Adipose tissue (tissue), 3 donors: ENCODE measurements around the gene AOX1. TPM values are rescaled to one million over a fixed set of nuclear protein-coding genes. Genes with fewer than 3 reads are reported as not detected.
"Not testable (repeated sequence)": the region's sequence is repeated elsewhere in the genome, so short reads cannot be mapped to it uniquely, and the experiment has no call there.

Source experiments
- H3K27ac ChIP-seq: one replicate; pipeline ENCODE4 v1.5.1; 2013; ENCODE audit warnings: low read depth, low read length
- WGBS, 3 donors: extraction: QIAGEN DNeasy Blood & Tissue Kit; methylation state at CpG; one replicate each; pipeline ENCODE4 v1.1.7; 2013; 5-methylcytosine and 5-hydroxymethylcytosine counted together
- polyA plus RNA-seq, 3 donors: library from polyadenylated mRNA; stranded (reverse); fragments of 200-250 nt; gene quantifications; one replicate each; pipeline ENCODE4 v1.2.3, GENCODE V29; 2013
- donor health status: healthy with polysubstance abuse.
- donor health status: Bipolar disorder and iron deficiency.
- donor health status: healthy.

The AOX1 gene
- polyA plus RNA-seq, 3 donors: 85.6 to 181 (median 90.9) TPM

- 91 to 96% (median 92%) methylated on average over 5 of the region's 5 CpGs for WGBS, 3 donors
- H3K27ac ChIP-seq: no peak overlapping the region
These were observed 93.7 kb downstream of the AOX1 start for GRCh38 chr2:200679535-200679934.

- H3K27ac ChIP-seq: no peak overlapping the region
- WGBS, 3 donors: 58 to 75% (median 65%) methylated on average over 2 of the region's 2 CpGs
These were observed 95.9 kb downstream of the AOX1 start for GRCh38 chr2:200681697-200682096.

- not testable (repeated sequence) for H3K27ac ChIP-seq
- whole genome bisulfite sequencing, 3 donors: 78 to 81% (median 80%) methylated on average over 3 of the region's 5 CpGs
These were observed 96.6 kb downstream of the AOX1 start for GRCh38 chr2:200682407-200682806.

- H3K27ac ChIP-seq: no peak overlapping the region
- WGBS, 3 donors: 54 to 79% (median 68%) methylated on average over 2 of the region's 2 CpGs
These were observed 102.4 kb downstream of the AOX1 start for GRCh38 chr2:200687922-200688920.

- 64 to 87% (median 65%) methylated on average over 3 of the region's 3 CpGs for WGBS, 3 donors
These were observed 103.3 kb downstream of the AOX1 start for GRCh38 chr2:200689115-200689514.

GRCh38 chr2:200693836-200694470, 108.1 kb downstream of the AOX1 start:
- 83 to 94% (median 84%) methylated on average over 4 of the region's 4 CpGs for WGBS, 3 donors

More at GRCh38 chr2:200689115-200689514, 103.3 kb downstream of the AOX1 start:
- H3K27ac ChIP-seq: no peak overlapping the region

GRCh38 chr2:200695191-200695590, 109.4 kb downstream of the AOX1 start:
- no peak overlapping the region for H3K27ac ChIP-seq
- 28 to 69% (median 47%) methylated on average over 4 of the region's 4 CpGs for WGBS, 3 donors

More at GRCh38 chr2:200693836-200694470, 108.1 kb downstream of the AOX1 start:
- H3K27ac ChIP-seq: no peak overlapping the region

- WGBS, 3 donors: 59 to 88% (median 62%) methylated on average over 6 of the region's 6 CpGs
- no peak overlapping the region for H3K27ac ChIP-seq
These were observed 109.8 kb downstream of the AOX1 start for GRCh38 chr2:200695601-200696000.

- 37 to 57% (median 42%) methylated on average over 2 of the region's 2 CpGs for WGBS, 3 donors
- no peak overlapping the region for H3K27ac ChIP-seq
These were observed 112.4 kb downstream of the AOX1 start for GRCh38 chr2:200698217-200698616.

GRCh38 chr2:200699310-200699709, 113.5 kb downstream of the AOX1 start:
- H3K27ac ChIP-seq: no peak overlapping the region
- WGBS, 3 donors: 2 to 41% (median 31%) methylated on average over 1 of the region's 1 CpG

- H3K27ac ChIP-seq: no peak overlapping the region
- WGBS, 3 donors: 61 to 84% (median 70%) methylated on average over 2 of the region's 2 CpGs
These were observed 115.0 kb downstream of the AOX1 start for GRCh38 chr2:200700856-200701255.

GRCh38 chr2:200702044-200702443, 116.2 kb downstream of the AOX1 start:
- WGBS, 3 donors: 71 to 84% (median 81%) methylated on average over 1 of the region's 1 CpG
- no peak overlapping the region for H3K27ac ChIP-seq

GRCh38 chr2:200702646-200703118, 116.9 kb downstream of the AOX1 start:
- WGBS, 3 donors: 74 to 83% (median 80%) methylated on average over 4 of the region's 4 CpGs

GRCh38 chr2:200703127-200703925, 117.5 kb downstream of the AOX1 start:
- WGBS, 3 donors: 32 to 43% (median 34%) methylated on average over 6 of the region's 6 CpGs
- H3K27ac ChIP-seq: no peak overlapping the region

More at GRCh38 chr2:200702646-200703118, 116.9 kb downstream of the AOX1 start:
- no peak overlapping the region for H3K27ac ChIP-seq

- no peak overlapping the region for H3K27ac ChIP-seq
- WGBS, 3 donors: 35 to 50% (median 47%) methylated on average over 4 of the region's 4 CpGs
These were observed 118.3 kb downstream of the AOX1 start for GRCh38 chr2:200703926-200704637.

- H3K27ac ChIP-seq: no peak overlapping the region
- WGBS, 3 donors: 63 to 76% (median 74%) methylated on average over 3 of the region's 3 CpGs
These were observed 119.7 kb downstream of the AOX1 start for GRCh38 chr2:200705305-200706041.

GRCh38 chr2:200708943-200709342, 123.1 kb downstream of the AOX1 start:
- WGBS, 3 donors: 86 to 90% (median 86%) methylated on average over 1 of the region's 1 CpG
- H3K27ac ChIP-seq: no peak overlapping the region
